DOHH2 (cell line): ENCODE data around the gene KDF1.

Source experiments
- H3F3A ChIP-seq: fragments of 200-600 bp; sonication (generic), shearing (Covaris generic); 2 replicates; pipeline ENCODE4 v1.6.0; 2016; ENCODE audit warnings: antibody characterized with exemption, mild to moderate bottlenecking; ENCODE audit not compliant: control insufficient read depth, insufficient read depth
- H3K27ac ChIP-seq: fragments of 200-600 bp; sonication (generic); 2 replicates; pipeline ENCODE4 v1.5.1; 2014; ENCODE audit warnings: low read depth, mild to moderate bottlenecking, low read length, moderate library complexity
- H3K27me3 ChIP-seq: fragments of 200-600 bp; sonication (generic); 2 replicates; pipeline ENCODE4 v1.6.1; 2014; ENCODE audit warnings: mild to moderate bottlenecking, low read length, mixed read lengths; ENCODE audit not compliant: control insufficient read depth
- H3K36me3 ChIP-seq: fragments of 200-600 bp; sonication (generic); 2 replicates; pipeline ENCODE4 v1.6.1; 2014; ENCODE audit warnings: mild to moderate bottlenecking, low read length, moderate library complexity, mixed read lengths; ENCODE audit not compliant: control insufficient read depth
- H3K4me1 ChIP-seq: fragments of 200-600 bp; sonication (generic); 2 replicates; pipeline ENCODE4 v1.6.1; 2014; ENCODE audit warnings: mild to moderate bottlenecking, low read length, mixed read lengths; ENCODE audit not compliant: control insufficient read depth
- H3K4me2 ChIP-seq: fragments of 200-600 bp; sonication (generic); 2 replicates; pipeline ENCODE4 v1.6.0; 2014; ENCODE audit warnings: mild to moderate bottlenecking, low read length, moderate library complexity
- H3K4me3 ChIP-seq: fragments of 200-600 bp; sonication (generic); 2 replicates; pipeline ENCODE4 v1.5.1; 2014; ENCODE audit warnings: mild to moderate bottlenecking, low read length, mixed read lengths
- H3K79me2 ChIP-seq: fragments of 200-600 bp; sonication (generic); 2 replicates; pipeline ENCODE4 v1.6.1; 2014; ENCODE audit warnings: mild to moderate bottlenecking, low read length, mixed read lengths; ENCODE audit not compliant: control insufficient read depth
- H3K9me2 ChIP-seq: fragments of 200-600 bp; sonication (generic); replicated peaks from 2 replicates; pipeline ENCODE4 v1.6.1; 2014; ENCODE audit warnings: mild to moderate bottlenecking, low read length, mixed read lengths; ENCODE audit not compliant: control insufficient read depth
- H3K9me3 ChIP-seq: fragments of 200-600 bp; sonication (generic); 2 replicates; pipeline ENCODE4 v1.6.1; 2014; ENCODE audit warnings: antibody characterized with exemption, low read length, mixed read lengths; ENCODE audit not compliant: control insufficient read depth, insufficient read depth
- H4K20me1 ChIP-seq: fragments of 200-600 bp; sonication (generic); 2 replicates; pipeline ENCODE4 v1.6.0; 2014; ENCODE audit warnings: low read depth, mild to moderate bottlenecking, antibody characterized with exemption, low read length, moderate library complexity; ENCODE audit not compliant: control insufficient read depth, insufficient read depth
- CTCF ChIP-seq: fragments of 200-600 bp; sonication (generic); IDR thresholded peaks from one replicate; pipeline ENCODE4 v1.5.1; 2014; ENCODE audit warnings: antibody characterized with exemption, mild to moderate bottlenecking, low read depth, low read length; ENCODE audit not compliant: poor library complexity, severe bottlenecking
- EZH2phosphoT487 ChIP-seq: fragments of 200-600 bp; sonication (generic); IDR thresholded peaks from 2 replicates; pipeline ENCODE4 v1.6.1; 2017; ENCODE audit warnings: borderline replicate concordance, mild to moderate bottlenecking, antibody characterized with exemption, low read length, moderate library complexity, mixed read lengths

KDF1 gene

DNA sequence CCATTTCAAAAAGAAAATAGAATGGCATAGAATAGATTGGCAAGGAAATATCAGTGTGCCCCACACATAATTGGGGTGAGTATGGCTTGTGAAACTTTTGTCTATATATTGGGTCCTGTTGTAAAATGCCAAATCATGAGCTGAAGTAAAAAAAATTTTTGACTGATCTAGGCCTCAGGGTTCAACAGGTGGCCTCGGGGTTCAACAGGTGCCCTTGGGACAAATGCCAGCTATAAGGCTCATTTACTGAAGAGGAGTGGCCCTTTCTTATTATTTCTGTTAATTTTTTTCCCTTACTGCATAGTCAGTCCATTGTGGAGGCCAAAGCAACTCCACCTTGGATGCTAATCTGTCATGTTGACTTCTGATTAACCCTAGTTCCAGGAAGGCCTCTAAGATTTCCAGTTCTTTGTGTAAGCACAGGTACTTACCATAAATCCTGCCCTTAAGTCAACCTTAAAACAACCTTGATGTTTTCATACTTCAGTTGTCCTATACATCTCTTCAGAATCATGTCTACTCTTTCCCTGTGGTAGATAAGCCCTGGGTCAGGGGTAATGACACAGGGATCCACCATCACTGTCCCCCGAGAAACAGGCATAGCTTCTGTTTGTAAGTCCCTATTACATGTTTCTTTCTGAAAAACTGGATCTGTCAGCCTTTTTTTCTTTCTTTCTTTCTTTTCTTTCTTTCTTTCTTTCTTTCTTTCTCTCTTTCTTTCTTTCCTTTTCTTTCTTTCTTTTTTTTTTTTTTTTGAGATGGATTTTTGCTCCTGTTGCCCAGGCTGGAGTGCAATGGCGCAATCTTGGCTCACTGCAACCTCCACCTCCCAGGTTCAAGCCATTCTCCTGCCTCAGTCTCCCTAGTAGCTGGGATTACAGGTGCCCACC lies 16.6 kb upstream of the KDF1 start:
- Histone ChIP-seq H3K4me1 (no peaks in the 10 kb centered on the region), H3K9me3 (no peaks in the 10 kb centered on the region), H3K4me2 (no peak overlapping the region), H3K36me3 (no peaks in the 10 kb centered on the region), H4K20me1 (no peaks in the 10 kb centered on the region), H3K27ac (no peak overlapping the region), H3K4me3 (no peak overlapping the region), H3K79me2 (no peaks in the 10 kb centered on the region), H3K9me2 (no peaks in the 10 kb centered on the region), H3K27me3 (peaks cover 16% of the 10 kb centered on the region), H3F3A (no peaks in the 10 kb centered on the region)
- no peak for TF ChIP-seq EZH2phosphoT487
- TF ChIP-seq CTCF = no peak

DNA sequence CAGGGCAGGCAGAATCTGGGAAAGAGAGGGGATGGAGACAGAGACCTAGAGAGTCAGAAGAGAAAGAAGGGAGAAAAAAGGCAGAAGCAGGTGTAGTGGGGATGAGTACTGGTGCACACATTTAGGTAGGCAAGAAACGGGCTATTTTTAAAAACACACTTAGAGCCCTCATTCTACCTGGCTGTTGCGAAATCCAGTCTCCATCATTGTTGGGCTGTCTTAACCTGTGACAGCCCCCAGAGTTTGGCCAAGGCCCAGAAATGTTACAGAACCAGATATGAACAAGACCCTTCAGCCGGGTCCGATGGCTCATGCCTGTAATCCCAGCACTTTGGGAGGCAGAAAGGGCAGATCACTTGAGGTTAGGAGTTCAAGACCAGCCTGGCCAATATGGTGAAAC lies 12.6 kb upstream of the KDF1 start:
- Histone ChIP-seq H3F3A (no peaks in the 10 kb centered on the region), H3K9me2 (no peaks in the 10 kb centered on the region), H3K36me3 (no peaks in the 10 kb centered on the region), H3K4me2 (no peak overlapping the region), H3K4me1 (no peaks in the 10 kb centered on the region), H3K4me3 (no peak overlapping the region), H4K20me1 (no peaks in the 10 kb centered on the region), H3K27me3 (peaks cover 22% of the 10 kb centered on the region), H3K79me2 (no peaks in the 10 kb centered on the region), H3K27ac (no peak overlapping the region), H3K9me3 (no peaks in the 10 kb centered on the region)
- TF ChIP-seq CTCF (no peak), EZH2phosphoT487 (no peak)

- Histone ChIP-seq H3K4me2 (no peak overlapping the region), H3K9me3 (no peaks in the 10 kb centered on the region), H3F3A (no peaks in the 10 kb centered on the region), H4K20me1 (no peaks in the 10 kb centered on the region), H3K4me3 (no peak overlapping the region), H3K27me3 (peaks cover 20% of the 10 kb centered on the region), H3K27ac (no peak overlapping the region), H3K36me3 (no peaks in the 10 kb centered on the region), H3K4me1 (no peaks in the 10 kb centered on the region), H3K9me2 (no peaks in the 10 kb centered on the region), H3K79me2 (no peaks in the 10 kb centered on the region)
- TF ChIP-seq EZH2phosphoT487 (no peak), CTCF (no peak)
These were observed 12.1 kb upstream of the KDF1 start for GRCh38 chr1:26972390-26972789.
